ENCODE data around the gene RIMBP3B. TPM values are rescaled to one million over a fixed set of nuclear protein-coding genes. Genes with fewer than 3 reads are reported as not detected.
A peak's percentile ranks its signal among the peaks of the same experiment; 100 is the strongest.
"Not testable (repeated sequence)": the region's sequence is repeated elsewhere in the genome, so short reads cannot be mapped to it uniquely, and the experiment has no call there.

The RIMBP3B gene
- total RNA-seq, 1 donor from 2014 or later = 0.36 TPM

GRCh38 chr22:21390013-21390412 lies 6.5 kb downstream of the RIMBP3B start:
- H3K27ac Mint-ChIP-seq; H3K4me3 Mint-ChIP-seq; H3K9me3 Mint-ChIP-seq; H3K4me1 Mint-ChIP-seq; DNase-seq (ENCODE audit: low spot score in 2 of 2, unreplicated experiment in 2 of 2); H3K27me3 Mint-ChIP-seq (ENCODE audit: low read depth); H3K36me3 Mint-ChIP-seq: not testable (repeated sequence)

- H3K4me3 Mint-ChIP-seq; H3K9me3 Mint-ChIP-seq; DNase-seq (ENCODE audit: low spot score in 2 of 2, unreplicated experiment in 2 of 2); H3K36me3 Mint-ChIP-seq; H3K27ac Mint-ChIP-seq; H3K27me3 Mint-ChIP-seq (ENCODE audit: low read depth); H3K4me1 Mint-ChIP-seq: not testable (repeated sequence)
Observed at GRCh38 chr22:21394613-21395012, 11.1 kb downstream of the RIMBP3B start.

GRCh38 chr22:21401197-21401969 lies 17.8 kb downstream of the RIMBP3B start:
- H3K27me3 Mint-ChIP-seq (ENCODE audit: low read depth); H3K9me3 Mint-ChIP-seq: not testable (repeated sequence)

GRCh38 chr22:21402763-21403314 lies 19.3 kb downstream of the RIMBP3B start:
- H3K27ac Mint-ChIP-seq; H3K9me3 Mint-ChIP-seq; H3K27me3 Mint-ChIP-seq (ENCODE audit: low read depth); H3K4me1 Mint-ChIP-seq; DNase-seq (ENCODE audit: low spot score in 2 of 2, unreplicated experiment in 2 of 2); H3K4me3 Mint-ChIP-seq; H3K36me3 Mint-ChIP-seq: not testable (repeated sequence)

More at GRCh38 chr22:21401197-21401969, 17.8 kb downstream of the RIMBP3B start:
- not testable (repeated sequence) for H3K4me1 Mint-ChIP-seq; DNase-seq (ENCODE audit: low spot score in 2 of 2, unreplicated experiment in 2 of 2); H3K4me3 Mint-ChIP-seq; H3K36me3 Mint-ChIP-seq; H3K27ac Mint-ChIP-seq

- DNase-seq (ENCODE audit: low spot score in 2 of 2, unreplicated experiment in 2 of 2); H3K27ac Mint-ChIP-seq; H3K9me3 Mint-ChIP-seq; H3K27me3 Mint-ChIP-seq (ENCODE audit: low read depth); H3K36me3 Mint-ChIP-seq; H3K4me1 Mint-ChIP-seq; H3K4me3 Mint-ChIP-seq: not testable (repeated sequence)
Observed at GRCh38 chr22:21407139-21407538, 23.6 kb downstream of the RIMBP3B start.

- H3K4me3 Mint-ChIP-seq = not testable (repeated sequence)
Observed at GRCh38 chr22:21407792-21408191, 24.2 kb downstream of the RIMBP3B start.

GRCh38 chr22:21416375-21416774 lies 32.8 kb downstream of the RIMBP3B start:
- DNase-seq (ENCODE audit: low spot score in 2 of 2, unreplicated experiment in 2 of 2) = peak in 1 of 2 experiments; percentile 39
- not testable (repeated sequence) for H3K4me3 Mint-ChIP-seq; H3K4me1 Mint-ChIP-seq; H3K9me3 Mint-ChIP-seq; H3K36me3 Mint-ChIP-seq; H3K27ac Mint-ChIP-seq; H3K27me3 Mint-ChIP-seq (ENCODE audit: low read depth)

More at GRCh38 chr22:21407792-21408191, 24.2 kb downstream of the RIMBP3B start:
- not testable (repeated sequence) for H3K27me3 Mint-ChIP-seq (ENCODE audit: low read depth); DNase-seq (ENCODE audit: low spot score in 2 of 2, unreplicated experiment in 2 of 2); H3K4me1 Mint-ChIP-seq; H3K9me3 Mint-ChIP-seq; H3K36me3 Mint-ChIP-seq; H3K27ac Mint-ChIP-seq

GRCh38 chr22:21417227-21417746 lies 33.7 kb downstream of the RIMBP3B start, which contains the start of gene HIC2:
Gene HIC2, plus strand, starts transcription at chr22:21417371. Its CDS starts 25,461 bp downstream, at chr22:21442832.
- H3K27ac Mint-ChIP-seq = not testable (repeated sequence)

GRCh38 chr22:21417853-21418252 lies 34.3 kb downstream of the RIMBP3B start:
- H3K9me3 Mint-ChIP-seq; H3K27ac Mint-ChIP-seq; H3K4me1 Mint-ChIP-seq; H3K27me3 Mint-ChIP-seq (ENCODE audit: low read depth); H3K36me3 Mint-ChIP-seq: not testable (repeated sequence)
- peak overlapping the region; percentile 69 for H3K4me3 Mint-ChIP-seq
- peak; percentile 34 to 76 for DNase-seq (ENCODE audit: low spot score in 2 of 2, unreplicated experiment in 2 of 2)

More at GRCh38 chr22:21417227-21417746, 33.7 kb downstream of the RIMBP3B start, which contains the start of gene HIC2:
- H3K9me3 Mint-ChIP-seq; H3K4me1 Mint-ChIP-seq; H3K27me3 Mint-ChIP-seq (ENCODE audit: low read depth); H3K36me3 Mint-ChIP-seq: not testable (repeated sequence)
- peak within 1 kb of the TSS; percentile 69 for H3K4me3 Mint-ChIP-seq
- peak in 1 of 2 experiments; percentile 42 for DNase-seq (ENCODE audit: low spot score in 2 of 2, unreplicated experiment in 2 of 2)

GRCh38 chr22:21418974-21419638 lies 35.6 kb downstream of the RIMBP3B start:
- H3K4me1 Mint-ChIP-seq; H3K4me3 Mint-ChIP-seq; H3K36me3 Mint-ChIP-seq; H3K9me3 Mint-ChIP-seq; DNase-seq (ENCODE audit: low spot score in 2 of 2, unreplicated experiment in 2 of 2); H3K27me3 Mint-ChIP-seq (ENCODE audit: low read depth); H3K27ac Mint-ChIP-seq: not testable (repeated sequence)

GRCh38 chr22:21420180-21420763 lies 36.7 kb downstream of the RIMBP3B start:
- H3K9me3 Mint-ChIP-seq; H3K27ac Mint-ChIP-seq; H3K4me1 Mint-ChIP-seq; H3K4me3 Mint-ChIP-seq; H3K36me3 Mint-ChIP-seq; H3K27me3 Mint-ChIP-seq (ENCODE audit: low read depth); DNase-seq (ENCODE audit: low spot score in 2 of 2, unreplicated experiment in 2 of 2): not testable (repeated sequence)

GRCh38 chr22:21424084-21424709 lies 40.6 kb downstream of the RIMBP3B start:
- not testable (repeated sequence) for H3K9me3 Mint-ChIP-seq; H3K27ac Mint-ChIP-seq; DNase-seq (ENCODE audit: low spot score in 2 of 2, unreplicated experiment in 2 of 2)

More at GRCh38 chr22:21424084-21424709, 40.6 kb downstream of the RIMBP3B start:
- not testable (repeated sequence) for H3K27me3 Mint-ChIP-seq (ENCODE audit: low read depth); H3K4me1 Mint-ChIP-seq; H3K4me3 Mint-ChIP-seq; H3K36me3 Mint-ChIP-seq
